ENCODE data around the gene KLC4.
"Not testable (repeated sequence)": the region's sequence is repeated elsewhere in the genome, so short reads cannot be mapped to it uniquely, and the experiment has no call there.

KLC4 gene

GRCh38 chr6:43091020-43091419 is 31.6 kb downstream of the KLC4 start:
- DNase-seq (ENCODE audit: low spot score) (no peak), FAIRE-seq (no peak)

GRCh38 chr6:43091436-43091991 is 32.1 kb downstream of the KLC4 start:
- FAIRE-seq (no peak), DNase-seq (ENCODE audit: low spot score) (no peak)

DNA sequence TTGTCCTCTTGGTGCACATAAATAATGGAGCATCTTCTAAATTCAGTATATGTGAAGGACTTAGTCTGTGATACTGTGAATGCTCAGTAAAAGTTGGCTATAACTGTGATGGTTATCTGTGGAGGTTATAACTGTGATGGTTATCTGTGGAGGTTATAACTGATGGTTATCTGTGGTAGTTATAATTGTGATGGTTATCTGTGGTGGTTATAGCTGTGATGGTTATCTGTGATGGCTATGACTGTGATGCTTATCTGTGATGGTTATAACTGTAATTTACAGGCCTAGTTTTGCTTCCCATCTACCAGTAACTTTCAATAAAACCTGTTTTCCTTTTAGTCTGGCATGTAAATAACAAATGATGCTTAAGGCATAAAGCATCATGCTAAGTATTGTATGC is 33.2 kb downstream of the KLC4 start:
- no peak for DNase-seq (ENCODE audit: low spot score)
- FAIRE-seq, result no peak

GRCh38 chr6:43093436-43094289 is 34.2 kb downstream of the KLC4 start:
- DNase-seq (ENCODE audit: low spot score), result no peak
- no peak for FAIRE-seq

GRCh38 chr6:43095939-43096338 is 36.5 kb downstream of the KLC4 start:
- no peak for FAIRE-seq
- DNase-seq (ENCODE audit: low spot score), result no peak

DNA sequence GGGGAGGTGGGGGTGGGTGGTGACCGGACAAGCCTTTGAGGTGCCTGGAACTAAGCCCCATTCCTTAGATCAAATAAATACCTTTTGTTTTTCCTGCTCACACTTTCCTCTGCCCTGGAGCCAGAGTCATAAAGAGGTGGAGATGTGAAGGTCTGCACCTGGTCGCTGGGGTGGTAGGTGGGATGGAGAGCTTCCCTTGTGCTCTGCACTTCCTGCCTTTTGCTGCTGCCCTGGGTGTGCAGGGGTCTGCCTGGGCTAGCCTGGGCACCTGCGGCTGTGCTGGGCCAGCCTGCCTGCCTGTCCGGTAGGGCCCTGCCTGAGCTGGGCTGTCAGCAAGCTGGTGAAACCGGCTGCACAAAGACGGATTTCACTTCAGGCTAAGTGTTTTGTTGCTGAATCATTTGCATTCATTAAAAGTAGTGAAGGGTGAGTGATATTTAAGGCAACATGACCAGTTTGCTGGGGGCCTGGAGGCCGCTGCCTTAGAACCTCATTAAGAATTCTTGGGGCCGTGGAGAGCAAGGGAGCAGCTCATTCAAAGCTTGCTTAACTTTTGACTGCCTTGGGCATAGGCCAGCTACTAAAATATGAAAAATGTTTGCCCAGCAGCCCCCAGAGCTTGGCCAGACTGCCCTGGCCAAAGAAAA is 37.1 kb downstream of the KLC4 start:
- FAIRE-seq, result no peak
- DNase-seq (ENCODE audit: low spot score), result no peak

DNA sequence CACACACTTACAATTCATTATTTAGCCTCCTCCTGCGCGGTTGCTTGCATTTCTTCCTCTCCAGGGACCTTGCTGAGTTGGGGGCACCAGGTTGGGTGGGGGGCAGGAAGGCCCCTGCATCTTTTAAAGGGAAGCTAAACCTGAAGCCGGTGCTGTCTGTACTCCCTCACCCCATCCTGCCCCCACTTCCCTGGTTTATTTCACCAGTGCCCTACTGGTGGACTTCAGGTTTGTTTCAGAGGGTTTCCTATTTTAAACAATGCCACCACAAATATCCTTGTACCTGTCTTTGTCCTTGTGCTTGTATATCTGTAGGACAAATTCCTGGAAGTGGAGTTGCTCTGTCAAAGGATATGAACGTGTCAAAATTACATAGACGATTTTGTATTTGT is 37.7 kb downstream of the KLC4 start:
- DNase-seq (ENCODE audit: low spot score) (no peak), FAIRE-seq (no peak)

- FAIRE-seq, result no peak
- DNase-seq (ENCODE audit: low spot score), result no peak
These were observed 38.1 kb downstream of the KLC4 start for GRCh38 chr6:43097502-43097901.

DNA sequence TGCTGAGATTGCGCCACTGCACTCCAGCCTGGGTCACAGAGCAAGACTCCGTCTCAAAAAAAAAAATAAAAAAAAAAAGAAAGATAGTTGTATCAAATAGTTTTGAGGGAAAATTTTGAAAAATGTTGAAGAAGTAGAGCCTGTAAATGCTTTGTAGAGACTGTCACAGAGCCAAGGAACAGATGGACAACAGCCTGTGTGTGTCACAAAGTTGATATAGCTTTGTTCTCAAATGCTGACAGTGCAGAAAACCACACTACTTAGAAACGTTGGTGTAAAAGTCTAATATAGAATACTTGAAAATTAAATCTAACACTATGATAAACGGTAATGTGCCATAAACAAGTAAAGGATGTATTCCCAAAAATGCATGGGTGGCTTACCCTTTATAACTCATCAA is 42.1 kb downstream of the KLC4 start:
- DNase-seq (ENCODE audit: low spot score) (no peak), FAIRE-seq (no peak)

- FAIRE-seq (no peak), DNase-seq (ENCODE audit: low spot score) (no peak)
These were observed 43.9 kb downstream of the KLC4 start for GRCh38 chr6:43103253-43103876.

- FAIRE-seq (no peak), DNase-seq (ENCODE audit: low spot score) (no peak)
These were observed 46.2 kb downstream of the KLC4 start for GRCh38 chr6:43105538-43106222.

GRCh38 chr6:43107344-43108062 is 48.1 kb downstream of the KLC4 start:
- FAIRE-seq (no peak), DNase-seq (ENCODE audit: low spot score) (no peak)

DNA sequence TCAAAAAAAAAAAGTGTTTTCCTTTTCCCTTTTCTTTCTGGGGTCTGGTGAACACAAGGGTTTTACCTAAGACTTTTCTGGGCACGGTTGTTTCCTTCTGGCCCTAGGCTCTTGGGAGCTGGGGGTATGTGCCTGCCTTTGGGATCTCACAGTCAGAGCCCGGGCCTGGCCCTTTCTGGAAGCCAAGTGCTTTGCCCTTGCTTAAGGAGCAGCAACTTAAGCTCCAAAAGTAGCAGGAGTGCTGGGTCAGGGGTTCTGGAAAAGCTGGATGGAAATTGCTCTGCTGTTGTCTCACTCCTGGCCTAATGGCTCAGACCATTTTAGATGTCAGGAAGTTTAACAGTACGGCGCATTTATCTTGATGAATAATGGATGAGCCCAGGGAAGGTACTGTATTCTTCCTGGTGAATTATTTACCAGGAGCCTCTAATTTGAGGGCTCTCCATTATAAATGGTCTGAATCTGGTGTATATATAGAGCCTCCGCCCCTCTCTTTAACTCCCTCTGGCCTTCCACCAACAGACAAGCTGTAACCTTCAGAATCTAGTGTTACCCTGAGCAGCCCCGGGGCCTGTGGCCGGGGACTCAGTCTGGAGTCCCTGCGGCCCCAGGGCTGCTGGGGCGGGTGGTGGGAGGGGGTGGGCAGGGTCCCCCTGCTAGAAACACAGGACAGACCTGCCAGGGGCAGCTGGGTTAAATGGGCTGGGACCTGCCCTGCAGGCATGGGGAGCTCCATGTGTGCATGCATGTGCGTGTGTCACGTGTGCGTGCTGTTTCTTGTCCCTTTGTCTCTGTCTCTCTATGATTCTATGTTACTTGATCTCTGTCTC is 54.2 kb downstream of the KLC4 start:
- DNase-seq (ENCODE audit: low spot score) (no peak), FAIRE-seq (no peak)

GRCh38 chr6:43115365-43115764 is 55.9 kb downstream of the KLC4 start:
- DNase-seq (ENCODE audit: low spot score), result no peak
- no peak for FAIRE-seq

DNA sequence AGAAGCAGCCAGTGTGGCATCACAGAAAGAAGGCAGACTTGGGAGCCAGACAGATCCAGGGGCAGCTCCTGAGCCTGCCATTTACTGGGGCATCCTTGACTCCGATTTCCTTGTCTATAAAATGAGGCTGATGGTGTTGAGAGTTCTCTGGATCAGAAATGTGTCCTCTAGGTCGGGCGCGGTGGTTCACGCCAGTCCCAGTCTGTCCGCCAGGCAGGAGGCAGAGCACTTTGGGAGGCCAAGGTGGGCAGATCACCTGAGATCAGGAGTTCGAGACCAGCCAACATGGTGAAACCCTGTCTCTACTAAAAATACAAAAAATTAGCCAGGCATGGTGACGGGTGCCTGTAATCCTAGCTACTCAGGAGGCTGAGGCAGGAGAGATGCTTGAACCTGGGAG is 58.0 kb downstream of the KLC4 start:
- FAIRE-seq; DNase-seq (ENCODE audit: low spot score): not testable (repeated sequence)

- FAIRE-seq, result no peak
- DNase-seq (ENCODE audit: low spot score), result no peak
These were observed 60.1 kb downstream of the KLC4 start for GRCh38 chr6:43119482-43119881.

GRCh38 chr6:43120101-43120763 is 60.8 kb downstream of the KLC4 start:
- FAIRE-seq, result no peak
- DNase-seq (ENCODE audit: low spot score), result no peak

- FAIRE-seq (peak; percentile 9), DNase-seq (ENCODE audit: low spot score) (peak; percentile 82)
These were observed 61.8 kb downstream of the KLC4 start for GRCh38 chr6:43120944-43121913.
